PC-3 (cell line): ENCODE measurements around the gene SLC25A41.

Experiments used
- EZH2 ChIP-seq: fragments of 300-600 bp; sonication (generic); IDR thresholded peaks from one replicate; pipeline ENCODE4 v1.6.1; 2017; ENCODE audit warnings: antibody characterized with exemption, mild to moderate bottlenecking, low read length; ENCODE audit not compliant: unreplicated experiment
- EZH2phosphoT487 ChIP-seq: fragments of 300-600 bp; sonication (generic); IDR thresholded peaks from 2 replicates; pipeline ENCODE4 v1.6.1; 2018; ENCODE audit warnings: mild to moderate bottlenecking, antibody characterized with exemption, low read length, borderline replicate concordance
- TF ChIP-seq, protein P1 (sequence below): fragments of 300-600 bp; sonication (generic); conservative IDR thresholded peaks from 2 replicates; pipeline ENCODE4 v1.5.1; 2017; ENCODE audit warnings: antibody characterized with exemption, low read depth, mild to moderate bottlenecking, low read length

DNA sequence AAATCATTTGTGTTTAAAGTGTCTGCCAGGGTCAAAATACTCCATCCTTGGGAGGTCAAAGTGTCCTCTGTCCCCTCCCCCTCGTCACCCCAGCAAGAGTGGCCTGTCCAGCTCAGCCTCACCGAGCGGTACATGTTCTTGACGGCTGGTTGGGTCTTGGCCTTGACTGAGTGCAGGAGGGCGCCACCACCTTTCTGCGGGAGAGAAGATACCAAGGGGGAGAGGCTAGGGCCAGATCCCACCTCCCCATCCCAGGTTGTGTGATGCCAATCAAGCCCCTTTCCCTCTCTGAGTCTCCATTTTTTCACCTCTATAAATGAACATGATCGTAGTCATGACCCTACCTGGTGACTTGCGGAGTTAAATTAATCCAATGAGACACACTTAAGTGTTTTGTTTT, 36.6 kb upstream of the SLC25A41 start:
- TF ChIP-seq, protein P1, sequence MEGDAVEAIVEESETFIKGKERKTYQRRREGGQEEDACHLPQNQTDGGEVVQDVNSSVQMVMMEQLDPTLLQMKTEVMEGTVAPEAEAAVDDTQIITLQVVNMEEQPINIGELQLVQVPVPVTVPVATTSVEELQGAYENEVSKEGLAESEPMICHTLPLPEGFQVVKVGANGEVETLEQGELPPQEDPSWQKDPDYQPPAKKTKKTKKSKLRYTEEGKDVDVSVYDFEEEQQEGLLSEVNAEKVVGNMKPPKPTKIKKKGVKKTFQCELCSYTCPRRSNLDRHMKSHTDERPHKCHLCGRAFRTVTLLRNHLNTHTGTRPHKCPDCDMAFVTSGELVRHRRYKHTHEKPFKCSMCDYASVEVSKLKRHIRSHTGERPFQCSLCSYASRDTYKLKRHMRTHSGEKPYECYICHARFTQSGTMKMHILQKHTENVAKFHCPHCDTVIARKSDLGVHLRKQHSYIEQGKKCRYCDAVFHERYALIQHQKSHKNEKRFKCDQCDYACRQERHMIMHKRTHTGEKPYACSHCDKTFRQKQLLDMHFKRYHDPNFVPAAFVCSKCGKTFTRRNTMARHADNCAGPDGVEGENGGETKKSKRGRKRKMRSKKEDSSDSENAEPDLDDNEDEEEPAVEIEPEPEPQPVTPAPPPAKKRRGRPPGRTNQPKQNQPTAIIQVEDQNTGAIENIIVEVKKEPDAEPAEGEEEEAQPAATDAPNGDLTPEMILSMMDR, result no peak
- TF ChIP-seq EZH2phosphoT487 (no peak), EZH2 (no peak)
